Subcutaneous abdominal adipose tissue (tissue), 5 donors: Measurements from ENCODE around the gene UBE2E2.

Source experiments
- H3K27ac ChIP-seq: one replicate; pipeline ENCODE4 v1.7.0; 2013; ENCODE audit warnings: low read depth, mild to moderate bottlenecking, inconsistent platforms, low read length, moderate library complexity
- H3K27me3 ChIP-seq, 5 donors: one replicate each; pipeline ENCODE4 v1.7.0; 2013; ENCODE audit warnings: low read length in 5 of 5, inconsistent platforms in 1 of 5; ENCODE audit not compliant: control insufficient read depth in 5 of 5, insufficient read depth in 4 of 5
- H3K36me3 ChIP-seq, 5 donors: one replicate each; pipeline ENCODE4 v1.7.0; 2013; ENCODE audit warnings: low read length in 5 of 5; ENCODE audit not compliant: control insufficient read depth in 5 of 5, insufficient read depth in 5 of 5
- H3K4me1 ChIP-seq, 5 donors: one replicate each; pipeline ENCODE4 v1.7.0; 2013; ENCODE audit warnings: low read length in 5 of 5, mild to moderate bottlenecking in 3 of 5, moderate library complexity in 1 of 5; ENCODE audit not compliant: control insufficient read depth in 5 of 5, insufficient read depth in 5 of 5
- H3K4me3 ChIP-seq, 5 donors: one replicate each; pipeline ENCODE4 v1.7.0; 2013; ENCODE audit warnings: low read length in 5 of 5, low read depth in 1 of 5
- H3K9ac ChIP-seq, 5 donors: one replicate each; pipeline ENCODE4 v1.7.0; 2013; ENCODE audit warnings: low read length in 5 of 5, mild to moderate bottlenecking in 4 of 5, moderate library complexity in 3 of 5
- H3K9me3 ChIP-seq, 5 donors: one replicate each; pipeline ENCODE4 v1.7.0; 2013; ENCODE audit warnings: low read length in 5 of 5; ENCODE audit not compliant: control insufficient read depth in 5 of 5
- donor health status: healthy.
- donor health status: healthy.
- donor health status: healthy.
- donor health status: healthy.
- donor health status: healthy.

The UBE2E2 gene

DNA sequence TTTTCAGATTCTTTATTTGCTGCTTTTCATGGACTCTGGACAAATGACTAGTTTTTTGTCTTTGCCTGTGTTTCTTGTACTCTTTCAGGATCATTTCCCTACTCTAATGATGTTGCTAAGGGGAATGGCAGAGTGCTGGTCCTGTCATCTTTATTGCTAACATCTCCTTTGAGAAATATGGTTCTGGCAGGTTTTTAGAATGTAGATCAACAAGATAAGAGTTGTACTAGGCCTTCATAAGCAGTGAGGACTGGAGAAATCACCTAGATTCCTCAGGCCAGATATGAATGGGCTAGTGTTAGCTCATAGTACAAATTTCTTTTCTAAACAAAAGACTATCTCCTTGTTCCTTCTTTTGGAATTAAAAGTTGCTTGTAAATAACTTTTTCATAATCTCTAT, 156.0 kb downstream of the UBE2E2 start:
- no peak overlapping the region for H3K27ac ChIP-seq
- H3K9ac ChIP-seq, result no peak overlapping the region
- no peaks in the 10 kb centered on the region for H3K9me3 ChIP-seq
- H3K4me1 ChIP-seq, result peaks cover 0 to 12% (median 4%) of the 10 kb centered on the region in 5 donors
- H3K36me3 ChIP-seq, result no peaks in the 10 kb centered on the region
- H3K4me3 ChIP-seq, result no peak overlapping the region
- no peaks in the 10 kb centered on the region for H3K27me3 ChIP-seq

DNA sequence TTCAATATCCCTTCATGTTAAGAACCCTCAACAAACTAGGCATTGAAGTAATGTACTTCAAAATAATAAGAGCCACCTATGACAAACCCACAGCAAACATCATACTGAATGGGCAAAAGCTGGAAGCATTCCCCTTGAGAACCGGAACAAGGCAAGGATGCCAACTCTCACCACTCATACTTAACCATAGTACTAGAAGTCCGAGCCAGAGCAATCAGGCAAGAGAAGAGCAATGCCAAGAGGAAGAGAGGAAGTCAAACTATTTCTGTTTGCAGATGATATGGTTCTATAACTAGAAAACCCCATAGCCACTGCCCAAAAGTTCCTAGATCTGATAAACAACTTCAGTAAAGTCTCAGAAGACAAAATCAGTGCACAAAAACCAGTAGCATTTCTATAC, 161.9 kb downstream of the UBE2E2 start:
- H3K27me3 ChIP-seq, result no peaks in the 10 kb centered on the region
- peaks cover 0 to 7% (median 0%) of the 10 kb centered on the region in 5 donors for H3K4me1 ChIP-seq
- no peak overlapping the region for H3K9ac ChIP-seq
- H3K36me3 ChIP-seq, result no peaks in the 10 kb centered on the region
- peaks cover 0 to 3% (median 0%) of the 10 kb centered on the region in 5 donors for H3K9me3 ChIP-seq
- no peak overlapping the region for H3K4me3 ChIP-seq
- no peak overlapping the region for H3K27ac ChIP-seq

DNA sequence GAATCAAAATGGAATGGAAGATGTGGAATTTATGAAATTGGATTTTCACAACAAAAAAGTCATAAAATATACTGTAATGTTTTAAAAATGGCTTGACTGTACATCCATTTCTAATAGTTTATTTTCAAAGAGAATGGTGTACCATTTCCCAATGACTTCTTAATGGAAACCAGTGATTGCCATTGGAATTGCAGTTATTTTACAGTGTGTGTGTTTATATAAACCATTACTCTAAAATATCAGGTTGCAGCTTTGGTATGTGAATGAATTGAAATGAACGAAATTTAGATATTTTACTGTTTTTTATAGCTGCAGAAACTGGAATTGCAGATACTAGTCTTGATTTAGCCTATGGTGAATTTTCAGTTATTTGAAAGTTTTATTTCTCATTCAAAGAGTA, 165.6 kb downstream of the UBE2E2 start:
- Histone ChIP-seq H3K27ac (no peak overlapping the region), H3K4me3 (no peak overlapping the region), H3K9ac (no peak overlapping the region), H3K9me3 (peaks cover 0 to 3% (median 0%) of the 10 kb centered on the region in 5 donors), H3K36me3 (no peaks in the 10 kb centered on the region), H3K4me1 (peaks cover 0 to 20% (median 4%) of the 10 kb centered on the region in 5 donors), H3K27me3 (no peaks in the 10 kb centered on the region)

DNA sequence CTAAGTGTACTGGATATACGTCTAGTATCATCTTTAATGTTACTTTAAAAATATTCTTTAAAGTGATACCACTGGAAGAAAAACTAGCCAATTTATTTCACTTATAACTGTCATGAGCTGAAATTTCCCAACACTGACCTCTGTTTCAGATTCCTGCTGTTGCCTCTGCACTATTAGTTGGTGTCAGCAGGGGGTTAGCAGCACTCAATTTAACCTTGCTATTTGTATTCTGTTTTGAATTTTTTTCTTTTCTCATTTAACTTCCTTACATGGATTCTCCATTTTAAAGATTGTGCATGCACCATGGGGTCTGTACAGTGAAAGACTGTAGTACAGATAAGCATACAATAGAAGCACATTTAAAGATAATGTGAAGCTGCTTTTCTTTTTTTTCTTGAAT, 169.2 kb downstream of the UBE2E2 start:
- H3K4me1 ChIP-seq, result peaks cover 0 to 23% (median 5%) of the 10 kb centered on the region in 5 donors
- no peaks in the 10 kb centered on the region for H3K27me3 ChIP-seq
- peak overlapping the region; percentile 63 for H3K27ac ChIP-seq
- H3K4me3 ChIP-seq, result no peak overlapping the region
- H3K36me3 ChIP-seq, result no peaks in the 10 kb centered on the region
- H3K9ac ChIP-seq, result peak overlapping the region in 1 of 5 donors; percentile 63
- no peaks in the 10 kb centered on the region for H3K9me3 ChIP-seq

DNA sequence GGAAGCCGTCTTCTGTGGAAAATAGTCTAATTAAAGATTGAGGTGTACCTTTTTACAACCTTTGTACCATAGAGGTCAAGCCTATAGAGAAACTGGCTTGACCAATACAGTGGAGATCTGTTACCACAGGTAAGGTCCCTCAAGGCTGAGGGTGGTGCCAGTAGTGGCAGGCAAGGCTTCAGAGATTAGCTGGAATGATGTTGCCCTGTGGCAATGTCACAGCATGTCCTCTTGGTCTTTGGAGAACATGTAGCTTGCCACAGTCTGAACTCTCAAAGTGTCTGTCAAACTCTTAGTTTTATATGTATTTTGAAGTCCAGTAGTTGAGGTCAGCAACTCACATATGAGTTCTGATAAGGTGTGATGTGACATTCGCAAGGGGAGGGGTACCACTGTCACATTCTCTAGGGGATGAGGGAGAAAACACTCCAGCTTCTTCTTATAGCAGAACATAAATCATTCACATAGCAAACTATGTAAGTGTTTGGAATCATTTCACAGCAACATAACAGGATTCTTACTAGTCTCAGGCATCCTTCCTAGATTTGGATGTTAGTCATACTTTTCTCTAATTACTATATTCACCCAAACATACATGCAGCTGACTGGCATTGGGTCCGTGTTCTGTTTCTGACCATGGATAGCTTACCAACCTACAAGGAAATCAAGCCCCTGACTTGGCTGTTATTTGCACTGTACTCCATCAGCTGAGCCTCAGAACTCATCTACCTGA, 173.6 kb downstream of the UBE2E2 start:
- Histone ChIP-seq H3K9ac (no peak overlapping the region), H3K4me3 (no peak overlapping the region), H3K4me1 (peaks cover 0 to 18% (median 8%) of the 10 kb centered on the region in 5 donors), H3K27me3 (no peaks in the 10 kb centered on the region), H3K9me3 (no peaks in the 10 kb centered on the region), H3K36me3 (no peaks in the 10 kb centered on the region), H3K27ac (no peak overlapping the region)

DNA sequence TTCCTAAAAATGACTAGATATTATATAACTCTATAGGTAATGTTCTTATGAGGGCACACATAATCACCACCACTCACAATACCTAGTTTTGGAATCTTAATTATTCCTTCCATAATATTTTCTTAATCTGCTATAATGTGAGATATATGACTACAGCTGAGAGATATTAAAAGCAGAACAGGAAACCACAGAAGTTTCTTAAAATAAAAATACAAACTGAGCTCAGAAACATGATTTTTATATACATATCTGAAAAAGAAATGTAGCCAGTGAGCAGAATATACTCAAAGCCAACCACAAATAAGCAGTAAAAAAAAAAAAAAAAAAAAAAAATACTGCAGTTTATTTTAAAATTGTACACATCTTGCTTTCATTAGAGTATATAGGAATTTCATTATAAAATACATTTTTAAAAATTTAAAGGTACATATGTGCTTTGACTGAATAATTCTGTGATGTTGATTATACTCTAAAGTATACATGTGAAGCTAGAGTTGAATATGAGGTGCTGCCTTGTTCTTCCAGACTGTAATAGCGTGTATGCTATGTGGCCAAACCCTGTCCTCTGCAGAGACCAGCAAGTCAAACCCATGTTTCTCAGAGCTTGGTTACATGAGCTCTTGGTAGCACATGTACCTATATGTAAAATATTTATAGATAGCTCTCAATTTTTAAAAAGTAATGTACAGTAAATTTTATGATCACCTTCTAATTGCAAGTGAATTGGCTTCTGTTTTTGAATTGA, 175.0 kb downstream of the UBE2E2 start:
- Histone ChIP-seq H3K9ac (no peak overlapping the region), H3K36me3 (no peaks in the 10 kb centered on the region), H3K4me3 (no peak overlapping the region), H3K4me1 (peaks cover 0 to 10% (median 4%) of the 10 kb centered on the region in 5 donors), H3K9me3 (no peaks in the 10 kb centered on the region), H3K27ac (no peak overlapping the region), H3K27me3 (no peaks in the 10 kb centered on the region)

DNA sequence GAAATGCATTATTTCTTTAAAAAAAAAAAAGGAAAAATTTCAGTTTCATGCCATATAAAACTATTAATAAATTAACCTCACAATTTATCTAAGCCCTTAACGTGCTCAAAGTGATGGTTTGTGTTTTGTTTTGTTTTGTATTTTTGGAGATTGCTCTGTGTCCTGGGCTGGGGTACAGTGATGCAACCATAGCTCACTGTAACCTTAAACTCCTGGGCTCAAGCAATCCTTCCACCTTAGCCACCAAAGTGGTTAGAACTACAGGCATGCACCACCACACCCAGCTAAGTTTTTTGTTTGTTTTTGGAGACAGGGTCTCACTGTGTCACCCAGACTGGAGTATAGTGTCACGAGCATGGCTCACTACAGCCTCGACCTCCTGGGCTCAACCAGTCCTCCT, 180.7 kb downstream of the UBE2E2 start:
- Histone ChIP-seq H3K9ac (no peak overlapping the region), H3K4me3 (no peak overlapping the region), H3K27ac (no peak overlapping the region), H3K36me3 (no peaks in the 10 kb centered on the region), H3K9me3 (no peaks in the 10 kb centered on the region), H3K4me1 (no peaks in the 10 kb centered on the region), H3K27me3 (no peaks in the 10 kb centered on the region)

DNA sequence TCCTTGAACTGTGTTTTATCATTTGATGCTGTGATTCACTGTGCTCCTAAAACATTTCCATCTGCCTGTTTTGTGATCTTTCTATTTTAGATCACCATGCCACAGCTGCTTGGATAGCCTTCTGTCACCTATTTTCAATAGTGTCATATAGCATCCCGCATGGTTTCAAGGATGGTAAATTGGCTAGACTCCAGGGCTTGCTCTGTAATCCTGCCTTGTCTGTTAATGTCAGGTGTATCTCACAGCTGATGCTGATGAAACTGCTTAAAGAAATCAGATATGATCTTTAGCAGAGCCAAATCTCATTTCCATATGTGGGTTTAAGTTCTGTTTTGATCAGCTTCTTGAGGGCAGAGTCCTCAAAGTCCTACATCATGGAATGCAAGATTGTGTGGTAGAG, 182.2 kb downstream of the UBE2E2 start:
- Histone ChIP-seq H3K4me3 (no peak overlapping the region), H3K27ac (no peak overlapping the region), H3K36me3 (no peaks in the 10 kb centered on the region), H3K9ac (no peak overlapping the region), H3K27me3 (no peaks in the 10 kb centered on the region), H3K4me1 (no peaks in the 10 kb centered on the region), H3K9me3 (no peaks in the 10 kb centered on the region)

DNA sequence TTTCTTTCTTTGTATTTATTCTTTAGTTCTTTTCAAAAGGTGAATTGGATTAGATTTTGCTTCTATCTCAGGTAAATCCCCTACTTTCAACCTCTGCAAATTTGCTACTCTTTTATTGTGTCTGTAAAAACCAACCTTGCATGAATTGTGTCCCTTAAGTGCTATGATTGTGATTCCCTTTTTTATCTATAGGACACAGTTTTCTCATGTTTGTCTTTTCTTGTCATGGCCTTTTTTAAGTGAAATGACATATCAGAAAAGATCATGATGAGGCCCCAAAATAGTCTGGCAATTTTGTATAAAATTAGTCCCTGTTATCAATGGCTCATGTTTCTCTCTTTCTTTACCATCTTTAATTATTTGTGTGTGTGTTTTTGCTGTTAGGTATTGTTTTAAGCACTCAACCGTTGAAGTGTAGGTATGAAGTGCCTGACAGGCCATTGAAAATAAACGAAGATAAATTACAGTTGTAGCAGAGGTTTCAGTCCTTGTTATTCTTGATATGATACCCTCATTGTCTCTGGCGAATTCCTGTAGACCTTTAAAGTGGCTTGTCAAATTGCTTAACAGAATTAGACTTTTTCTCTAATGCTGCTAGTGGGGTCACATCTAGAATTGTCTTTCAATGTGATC, 184.3 kb downstream of the UBE2E2 start:
- H3K4me3 ChIP-seq, result no peak overlapping the region

DNA sequence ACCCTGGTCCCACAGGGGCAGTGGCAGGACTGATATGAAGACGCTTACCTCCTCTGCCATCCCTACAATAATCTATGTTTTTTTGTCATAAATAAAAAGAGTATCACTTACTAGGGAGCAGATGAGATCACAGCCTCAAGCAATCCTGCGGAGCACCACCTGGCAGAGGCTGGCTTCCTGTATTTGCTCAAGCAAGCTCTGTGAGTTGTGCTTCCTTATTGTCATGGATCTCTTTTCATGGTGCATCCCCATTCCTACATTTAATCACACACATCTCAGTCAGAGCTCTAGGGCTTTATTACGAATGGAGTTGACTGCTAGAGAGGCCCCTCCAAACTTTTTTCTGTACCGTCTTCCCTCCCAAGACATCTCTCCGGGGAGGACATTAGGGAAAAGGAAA, 186.0 kb downstream of the UBE2E2 start:
- no peaks in the 10 kb centered on the region for H3K27me3 ChIP-seq
- no peaks in the 10 kb centered on the region for H3K9me3 ChIP-seq
- H3K9ac ChIP-seq, result no peak overlapping the region
- H3K36me3 ChIP-seq, result no peaks in the 10 kb centered on the region
- H3K4me1 ChIP-seq, result peaks cover 0 to 4% (median 0%) of the 10 kb centered on the region in 5 donors
- no peak overlapping the region for H3K27ac ChIP-seq
- no peak overlapping the region for H3K4me3 ChIP-seq

More for the DNA sequence above, 184.3 kb downstream of the UBE2E2 start:
- no peaks in the 10 kb centered on the region for H3K36me3 ChIP-seq
- no peaks in the 10 kb centered on the region for H3K27me3 ChIP-seq
- peaks cover 0 to 4% (median 0%) of the 10 kb centered on the region in 5 donors for H3K4me1 ChIP-seq
- no peak overlapping the region for H3K9ac ChIP-seq
- H3K9me3 ChIP-seq, result no peaks in the 10 kb centered on the region
- no peak overlapping the region for H3K27ac ChIP-seq
